ENCODE measurements around the gene MYO7A.

MYO7A gene

GRCh38 chr11:77147668-77148321 is 19.7 kb downstream of the MYO7A start:
- DNase-seq (ENCODE audit: low read depth): no peak

GRCh38 chr11:77148963-77149715 is 21.1 kb downstream of the MYO7A start:
- no peak for DNase-seq (ENCODE audit: low read depth)

- DNase-seq (ENCODE audit: low read depth): no peak
Measured at GRCh38 chr11:77149716-77150392, 21.8 kb downstream of the MYO7A start.

GRCh38 chr11:77150836-77151235 is 22.8 kb downstream of the MYO7A start:
- DNase-seq (ENCODE audit: low read depth): no peak

- DNase-seq (ENCODE audit: low read depth): peak; percentile 26
Measured at GRCh38 chr11:77151804-77152509, 23.9 kb downstream of the MYO7A start.

GRCh38 chr11:77152846-77153245 is 24.8 kb downstream of the MYO7A start:
- no peak for DNase-seq (ENCODE audit: low read depth)

GRCh38 chr11:77153276-77154185 is 25.5 kb downstream of the MYO7A start:
- no peak for DNase-seq (ENCODE audit: low read depth)

- DNase-seq (ENCODE audit: low read depth): no peak
Measured at GRCh38 chr11:77154381-77155081, 26.5 kb downstream of the MYO7A start.

GRCh38 chr11:77155082-77155475 is 27.0 kb downstream of the MYO7A start:
- no peak for DNase-seq (ENCODE audit: low read depth)

GRCh38 chr11:77155556-77156130 is 27.6 kb downstream of the MYO7A start:
- no peak for DNase-seq (ENCODE audit: low read depth)

- no peak for DNase-seq (ENCODE audit: low read depth)
Measured at GRCh38 chr11:77156396-77157195, 28.6 kb downstream of the MYO7A start.

GRCh38 chr11:77158041-77158695 is 30.1 kb downstream of the MYO7A start:
- no peak for DNase-seq (ENCODE audit: low read depth)

- DNase-seq (ENCODE audit: low read depth): no peak
Measured at GRCh38 chr11:77159219-77159936, 31.3 kb downstream of the MYO7A start.

GRCh38 chr11:77159937-77160495 is 32.0 kb downstream of the MYO7A start:
- DNase-seq (ENCODE audit: low read depth): no peak

- DNase-seq (ENCODE audit: low read depth): no peak
Measured at GRCh38 chr11:77163271-77163670, 35.2 kb downstream of the MYO7A start.

GRCh38 chr11:77165066-77165465 is 37.0 kb downstream of the MYO7A start:
- no peak for DNase-seq (ENCODE audit: low read depth)

- no peak for DNase-seq (ENCODE audit: low read depth)
Measured at GRCh38 chr11:77166021-77166420, 38.0 kb downstream of the MYO7A start.

- DNase-seq (ENCODE audit: low read depth): no peak
Measured at GRCh38 chr11:77167111-77167626, 39.1 kb downstream of the MYO7A start.

All from stimulated activated CD8-positive, alpha-beta memory T cell treated with anti-CD3 and anti-CD28 coated beads, Interleukin-7, amount 100 ng/mL, for 24 hours (primary cell).